ENCODE data around the gene WDR1.
A peak's percentile ranks its signal among the peaks of the same experiment; 100 is the strongest.

DNA sequence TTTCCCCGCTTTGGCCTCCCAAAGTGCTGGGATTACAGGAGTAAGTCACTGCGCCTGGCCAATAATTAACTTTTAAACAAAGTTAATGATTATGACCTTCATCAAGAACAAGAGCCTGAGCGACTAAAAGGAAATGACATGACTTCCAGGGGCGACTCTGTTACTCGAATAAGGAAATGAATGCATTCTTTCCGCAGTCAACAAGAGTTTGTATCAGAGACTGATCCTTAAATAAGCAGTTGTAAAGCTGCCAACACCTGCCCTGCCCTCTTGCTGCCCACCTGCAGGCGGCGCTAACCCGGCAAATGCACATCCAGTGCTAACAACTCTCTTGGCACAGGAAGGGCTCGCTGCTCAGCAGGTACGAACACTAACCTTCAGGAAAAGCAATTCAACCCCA lies 27.3 kb downstream of the WDR1 start:
- TF ChIP-seq, protein P1, sequence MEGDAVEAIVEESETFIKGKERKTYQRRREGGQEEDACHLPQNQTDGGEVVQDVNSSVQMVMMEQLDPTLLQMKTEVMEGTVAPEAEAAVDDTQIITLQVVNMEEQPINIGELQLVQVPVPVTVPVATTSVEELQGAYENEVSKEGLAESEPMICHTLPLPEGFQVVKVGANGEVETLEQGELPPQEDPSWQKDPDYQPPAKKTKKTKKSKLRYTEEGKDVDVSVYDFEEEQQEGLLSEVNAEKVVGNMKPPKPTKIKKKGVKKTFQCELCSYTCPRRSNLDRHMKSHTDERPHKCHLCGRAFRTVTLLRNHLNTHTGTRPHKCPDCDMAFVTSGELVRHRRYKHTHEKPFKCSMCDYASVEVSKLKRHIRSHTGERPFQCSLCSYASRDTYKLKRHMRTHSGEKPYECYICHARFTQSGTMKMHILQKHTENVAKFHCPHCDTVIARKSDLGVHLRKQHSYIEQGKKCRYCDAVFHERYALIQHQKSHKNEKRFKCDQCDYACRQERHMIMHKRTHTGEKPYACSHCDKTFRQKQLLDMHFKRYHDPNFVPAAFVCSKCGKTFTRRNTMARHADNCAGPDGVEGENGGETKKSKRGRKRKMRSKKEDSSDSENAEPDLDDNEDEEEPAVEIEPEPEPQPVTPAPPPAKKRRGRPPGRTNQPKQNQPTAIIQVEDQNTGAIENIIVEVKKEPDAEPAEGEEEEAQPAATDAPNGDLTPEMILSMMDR (conservative IDR thresholded peaks at IDR 0.05 in 1 of 2, IDR thresholded peaks at IDR 0.05 in 1 of 2; ENCODE audit: low read depth in 1 of 2, low read length in 2 of 2), result peak in 1 of 2 donors; percentile 35
- no peak for TF ChIP-seq EZH2 (IDR thresholded peaks at IDR 0.05; ENCODE audit: low read length, missing control alignments)
